Measurements from ENCODE around the gene INCA1. TPM values are rescaled to one million over a fixed set of nuclear protein-coding genes. Genes with fewer than 3 reads are reported as not detected.

The INCA1 gene
- total and polyA plus RNA-seq, 2 of the 8 experiments (the other 6 are each of a cell fraction or from before 2014, with no cell fraction given), result 0.89 to 1.4 TPM

DNA sequence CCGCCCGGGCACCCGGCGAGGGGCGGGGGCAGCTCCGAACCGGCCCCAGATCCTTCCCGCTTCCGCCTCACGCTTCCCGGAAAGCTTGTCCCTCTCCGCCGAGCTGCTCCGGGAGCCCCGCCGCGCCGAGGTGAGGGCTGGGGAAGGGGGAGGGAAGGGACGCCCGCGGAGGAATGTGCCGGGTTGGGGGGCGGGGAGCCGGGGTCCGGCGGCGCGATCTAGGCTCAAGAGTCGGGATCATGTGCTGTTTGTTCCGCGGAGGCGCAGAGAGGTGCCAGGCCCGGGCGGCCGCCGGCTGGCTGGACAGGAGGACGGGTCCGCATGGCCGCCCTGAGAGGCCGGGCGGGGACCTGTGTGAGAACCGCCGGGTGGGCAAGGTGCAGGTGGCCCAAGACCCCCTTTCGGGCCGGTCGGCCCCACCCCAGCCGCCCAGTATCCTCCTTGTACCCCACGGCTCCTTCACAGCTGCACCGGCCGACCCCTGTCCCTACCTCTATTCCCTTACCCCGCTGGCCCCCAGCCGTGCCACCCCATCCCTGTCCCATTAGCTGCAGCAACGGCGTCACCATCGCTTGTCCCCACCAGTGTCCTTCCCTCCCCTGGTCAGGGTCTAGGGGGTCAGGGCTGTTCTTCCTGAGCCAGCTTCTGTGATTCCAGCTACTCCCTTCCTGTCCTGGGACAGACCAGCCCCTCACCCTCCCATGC lies 857 bp upstream of the INCA1 start:
- Histone ChIP-seq H3K9me3 (ENCODE audit: insufficient read depth in 2 of 2, low read depth in 1 of 2, low read length in 1 of 2) (no peaks in the 10 kb centered on the region), H3K4ac (replicated peaks; ENCODE audit: insufficient read length, low read depth, low read length) (peak overlapping the region; percentile 96), H2BK15ac (ENCODE audit: low read length) (peak overlapping the region; percentile 88; the same call in 1 of the 2 replicates), H3K79me2 (ENCODE audit: control insufficient read depth in 1 of 2, insufficient read depth in 2 of 2, low read length in 2 of 2) (peaks cover 0 to 19% of the 10 kb centered on the region in 2 experiments; a peak in 2 of 4 replicates), H3K4me3 (ENCODE audit: extremely low read depth in 1 of 4, insufficient read depth in 2 of 4, low read depth in 3 of 4, low read length in 4 of 4) (peak overlapping the region; percentile 75 to 80 (median 78)), H2BK120ac (replicated peaks; ENCODE audit: low read depth, low read length) (no peak overlapping the region), H3K18ac (ENCODE audit: extremely low read depth, low read length) (peak overlapping the region; percentile 55), H3K4me1 (replicated peaks in 1 of 4; ENCODE audit: control insufficient read depth in 3 of 4, insufficient read depth in 4 of 4, low read length in 3 of 4) (peaks cover 4 to 17% (median 8%) of the 10 kb centered on the region in 4 experiments), H2BK5ac (ENCODE audit: low read depth, low read length) (0 out of 2 replicates have a peak overlapping the region, but pooled peaks have one; percentile 78), H3K27me3 (replicated peaks in 1 of 4; ENCODE audit: control insufficient read depth in 3 of 4, extremely low read depth in 1 of 4, insufficient read depth in 3 of 4, low read length in 3 of 4) (peaks cover 0 to 13% (median 1%) of the 10 kb centered on the region in 4 experiments; a peak in 4 of 7 replicates), H3K23me2 (ENCODE audit: low read depth, low read length) (peaks cover 11% of the 10 kb centered on the region), H3K4me2 (ENCODE audit: insufficient read depth in 1 of 2, low read depth in 2 of 2, low read length in 2 of 2) (peak overlapping the region; percentile 97 to 100), H4K8ac (ENCODE audit: extremely low read depth, insufficient read depth, low read length) (peak overlapping the region; percentile 22; the same call in 1 of the 2 replicates), H2BK12ac (ENCODE audit: low read depth, low read length) (no peak overlapping the region), H3K14ac (ENCODE audit: insufficient read length) (peak overlapping the region; percentile 50), H3K56ac (replicated peaks; ENCODE audit: insufficient read length, low read depth, low read length) (peak overlapping the region; percentile 28), H2BK20ac (ENCODE audit: low read length) (no peak overlapping the region), H4K20me1 (replicated peaks in 1 of 2; ENCODE audit: control insufficient read depth in 1 of 2, insufficient read depth in 2 of 2, low read length in 2 of 2) (peaks cover 2 to 12% of the 10 kb centered on the region in 2 experiments), H4K91ac (replicated peaks; ENCODE audit: insufficient read length, low read length) (peak overlapping the region; percentile 75), H3K23ac (ENCODE audit: insufficient read length) (no peak overlapping the region), H3K36me3 (ENCODE audit: control insufficient read depth in 2 of 4, insufficient read depth in 4 of 4, low read length in 3 of 4) (peaks cover 11 to 22% (median 15%) of the 10 kb centered on the region in 4 experiments; a peak in 7 of 8 replicates), H4K5ac (ENCODE audit: insufficient read length, low read depth, low read length) (no peak overlapping the region), H3K9ac (replicated peaks in 1 of 4; ENCODE audit: extremely low read depth in 1 of 4, low read depth in 3 of 4, low read length in 3 of 4) (peak overlapping the region; percentile 51 to 79 (median 68); a peak in 6 of 7 replicates), H3K79me1 (ENCODE audit: low read depth, low read length) (peaks cover 11% of the 10 kb centered on the region), H3K27ac (ENCODE audit: low read depth, low read length) (no peak overlapping the region), H2AFZ (ENCODE audit: low read length) (no peak overlapping the region), H2AK5ac (ENCODE audit: low read depth, low read length) (peak overlapping the region; percentile 65; the same call in 1 of the 2 replicates)
- CTCF ChIA-PET (ENCODE audit: partially characterized antibody), result interaction anchor here (0.8 to 2.2 kb wide), 6 partner anchors 11 to 89 kb away, joined by 3 to 13 read pairs (median 3); partner anchors contain the start of gene CAMTA2
- 0% methylated on average over 20 of the region's 55 CpGs; no CpG with 5 or more reads in 1 of the 2 experiments for WGBS, 2 experiments (ENCODE audit: extremely low coverage in 1 of 2, insufficient coverage in 1 of 2, insufficient read length in 1 of 2, insufficient replicate concordance in 2 of 2, low coverage in 1 of 2, low lambda C conversion rate in 2 of 2, missing lambda C conversion rate in 1 of 2)
- FAIRE-seq, result no peak
- peak in 1 of 2 experiments; percentile 85 for DNase-seq (ENCODE audit: low read depth in 1 of 2, low spot score in 2 of 2)
- POLR2A ChIA-PET (ENCODE audit: partially characterized antibody), result interaction anchor here (0.5 to 4.7 kb wide), 13 partner anchors 10 to 104 kb away, joined by 3 to 36 read pairs (median 4); partner anchors contain the start of genes CAMTA2, PFN1, RNF167 and SLC25A11
- TF ChIP-seq EGR1 (IDR thresholded peaks at IDR 0.05; ENCODE audit: borderline replicate concordance, low read depth, low read length), result no peak
- TF ChIP-seq TEAD4 (IDR thresholded peaks at IDR 0.05; ENCODE audit: low read depth, low read length), result peak; percentile 65; the same call in 1 of the 2 replicates
- TF ChIP-seq SIN3A (conservative IDR thresholded peaks at IDR 0.05 in 1 of 2, IDR thresholded peaks at IDR 0.05 in 1 of 2; ENCODE audit: low read depth in 1 of 2, low read length in 2 of 2), result peak in 1 of 2 experiments; percentile 47; a peak in 1 of 4 replicates
- TF ChIP-seq CREB1 (IDR thresholded peaks at IDR 0.05), result no peak
- TF ChIP-seq, protein P1, sequence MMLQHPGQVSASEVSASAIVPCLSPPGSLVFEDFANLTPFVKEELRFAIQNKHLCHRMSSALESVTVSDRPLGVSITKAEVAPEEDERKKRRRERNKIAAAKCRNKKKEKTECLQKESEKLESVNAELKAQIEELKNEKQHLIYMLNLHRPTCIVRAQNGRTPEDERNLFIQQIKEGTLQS (IDR thresholded peaks at IDR 0.05; ENCODE audit: insufficient read depth, low read depth, low read length), result no peak
- TF ChIP-seq TAF1 (IDR thresholded peaks at IDR 0.05; ENCODE audit: low read depth, low read length), result 0 out of 2 replicates have a peak, but pooled peaks have one; percentile 12
- peak; percentile 23; the same call in 1 of the 2 replicates for TF ChIP-seq PHF8 (conservative IDR thresholded peaks at IDR 0.05; ENCODE audit: low read depth, low read length)
- TF ChIP-seq, protein P2, sequence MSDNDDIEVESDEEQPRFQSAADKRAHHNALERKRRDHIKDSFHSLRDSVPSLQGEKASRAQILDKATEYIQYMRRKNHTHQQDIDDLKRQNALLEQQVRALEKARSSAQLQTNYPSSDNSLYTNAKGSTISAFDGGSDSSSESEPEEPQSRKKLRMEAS (IDR thresholded peaks at IDR 0.05), result no peak
- peak; percentile 32 for TF ChIP-seq SAP30 (IDR thresholded peaks at IDR 0.05; ENCODE audit: insufficient read depth, insufficient replicate concordance, low read length)

All from H1 (cell line).